Right lobe of liver (tissue), 6 donors: ENCODE results near the gene SERPINE1. TPM values are rescaled to one million over a fixed set of nuclear protein-coding genes. Genes with fewer than 3 reads are reported as not detected.

Experiments used
- ATAC-seq, 4 donors: fragments of 200-7000 bp; cut with Tn5 transposase; one replicate each; pipeline ENCODE4 v1.9.1; 2020; ENCODE audit warnings: mild to moderate bottlenecking in 4 of 4, moderate library complexity in 4 of 4
- DNase-seq, 3 donors: peaks; one replicate each; pipeline ENCODE4 v3.0.0-alpha.2; 2020
- H3K27ac ChIP-seq, 3 donors: fragments of 200-600 bp; one replicate each; pipeline ENCODE4 v1.8.0; 2022
- H3K27me3 ChIP-seq, 2 donors: fragments of 200-600 bp; one replicate each; pipeline ENCODE4 v1.8.0; 2022
- H3K36me3 ChIP-seq, 4 donors: fragments of 200-600 bp; sonication (generic) in 1 of 4; one replicate each; pipeline versions ENCODE4 v1.5.1 to v1.8.0; 2017 to 2022; ENCODE audit warnings: control low read depth in 1 of 4
- H3K4me1 ChIP-seq, 4 donors: fragments of 200-600 bp; sonication (generic) in 1 of 4; one replicate each; pipeline versions ENCODE4 v1.5.1 to v1.8.0; 2017 to 2022; ENCODE audit warnings: control low read depth in 1 of 4
- H3K4me3 ChIP-seq, 3 donors: fragments of 200-600 bp; one replicate each; pipeline ENCODE4 v1.8.0; 2022
- H3K9me3 ChIP-seq, 4 donors: fragments of 200-600 bp; sonication (generic) in 1 of 4; one replicate each; pipeline versions ENCODE4 v1.5.1 to v1.8.0; 2017 to 2022; ENCODE audit warnings: control low read depth in 1 of 4
- CTCF ChIP-seq, 4 donors: fragments of 200-600 bp in 3 of 4; fragments of 450-650 bp in 1 of 4; IDR thresholded peaks; one replicate each; pipeline versions ENCODE4 v1.5.1 to v1.8.0; 2016 to 2022; ENCODE audit warnings: antibody characterized with exemption in 4 of 4, mild to moderate bottlenecking in 2 of 4
- POLR2A ChIP-seq: fragments of 450-650 bp; IDR thresholded peaks from one replicate; pipeline ENCODE4 v1.6.1; 2017; ENCODE audit warnings: antibody characterized with exemption, mild to moderate bottlenecking
- WGBS: methylation state at CpG from one replicate; pipeline ENCODE4 v1.1.6; 2018; ENCODE audit warnings: low coverage, low lambda C conversion rate; ENCODE audit not compliant: insufficient coverage; ENCODE audit errors: missing lambda C conversion rate; 5-methylcytosine and 5-hydroxymethylcytosine counted together
- intact Hi-C, 2 donors: fragments of 100-400 bp; cut with DNase I; formaldehyde crosslinking; loops; one replicate each; pipeline versions ENCODE4 v1.11.2 to v1.14.1; 2022
- total RNA-seq, 6 experiments: library from RNA; depleted of rRNA in 2 of 6; stranded (reverse); fragments of >200 nt in 2 of 6; fragmentation: NEBNext Ultra II Directional in 3 of 6; extraction: Animal tissue kit (Norgen Biotek cat#: 25700) in 3 of 6; gene quantifications; one replicate each; pipeline versions ENCODE4 v1.1.0 to v1.2.4, GENCODE V29; 2016 to 2023
- donor health status: DM: no; HTN: yes; CAD: no.
- donor health status: DM: no; HTN: no; CAD: no.
- donor health status: DM: no; HTN: no; CAD: no.
- donor health status: DM: no; HTN: yes; CAD: no.
- donor health status: DM: no; HTN: yes; CAD: no.

Gene SERPINE1
- total RNA-seq, 6 experiments from 2014 or later: 5.4 to 497 (median 98.6) TPM

GRCh38 chr7:101159696-101160674, 33.1 kb downstream of the SERPINE1 start:
- H3K9me3 ChIP-seq: no peaks in the 10 kb centered on the region
- H3K4me1 ChIP-seq: peaks cover 0 to 21% (median 0%) of the 10 kb centered on the region in 4 donors
- no peak for ATAC-seq
- no peak for DNase-seq
- intact Hi-C loops: loop anchor here in 1 of 2 donors (10.0 kb wide), 1 partner anchor 125 kb away; no protein-coding TSS in a partner anchor
- H3K36me3 ChIP-seq: peaks cover 0 to 2% (median 0%) of the 10 kb centered on the region in 4 donors
- peaks cover 0 to 9% of the 10 kb centered on the region in 2 donors for H3K27me3 ChIP-seq
- no peak overlapping the region for H3K4me3 ChIP-seq
- TF ChIP-seq CTCF (IDR thresholded peaks at IDR 0.05) (no peak), POLR2A (no peak)
- no peak overlapping the region for H3K27ac ChIP-seq
- 69% methylated on average over 12 of the region's 31 CpGs for WGBS

- DNase-seq: no peak
- no peak for ATAC-seq
- peaks cover 0 to 23% (median 0%) of the 10 kb centered on the region in 4 donors for H3K4me1 ChIP-seq
- H3K27ac ChIP-seq: no peak overlapping the region
- TF ChIP-seq POLR2A (no peak), CTCF (IDR thresholded peaks at IDR 0.05) (no peak)
- intact Hi-C loops: loop anchor here in 1 of 2 donors (10.0 kb wide), 1 partner anchor 124 kb away; no protein-coding TSS in a partner anchor
- peaks cover 0 to 16% of the 10 kb centered on the region in 2 donors for H3K27me3 ChIP-seq
- no peak overlapping the region for H3K4me3 ChIP-seq
- H3K9me3 ChIP-seq: no peaks in the 10 kb centered on the region
- H3K36me3 ChIP-seq: peaks cover 0 to 2% (median 0%) of the 10 kb centered on the region in 4 donors
Measured at GRCh38 chr7:101160910-101161309, 34.0 kb downstream of the SERPINE1 start.

- ATAC-seq (no peak), DNase-seq (no peak)
- 79% methylated on average over 8 of the region's 17 CpGs for WGBS
- no peak for TF ChIP-seq CTCF (IDR thresholded peaks at IDR 0.05)
- TF ChIP-seq POLR2A: no peak
- H3K27me3 ChIP-seq: peaks cover 0 to 19% of the 10 kb centered on the region in 2 donors
- peaks cover 0 to 2% (median 0%) of the 10 kb centered on the region in 4 donors for H3K36me3 ChIP-seq
- intact Hi-C loops: loop anchor here in 1 of 2 donors (10.0 kb wide), 1 partner anchor 123 kb away; no protein-coding TSS in a partner anchor
- no peaks in the 10 kb centered on the region for H3K9me3 ChIP-seq
- H3K4me1 ChIP-seq: peaks cover 0 to 22% (median 0%) of the 10 kb centered on the region in 4 donors
- no peak overlapping the region for H3K4me3 ChIP-seq
- no peak overlapping the region for H3K27ac ChIP-seq
Measured at GRCh38 chr7:101161692-101162471, 35.0 kb downstream of the SERPINE1 start.

GRCh38 chr7:101162551-101163278, 35.8 kb downstream of the SERPINE1 start:
- no peak for DNase-seq
- H3K9me3 ChIP-seq: no peaks in the 10 kb centered on the region
- ATAC-seq: no peak
- WGBS: 5% methylated on average over 20 of the region's 74 CpGs
- peaks cover 0 to 20% (median 0%) of the 10 kb centered on the region in 4 donors for H3K4me1 ChIP-seq
- intact Hi-C loops: loop anchor here in 1 of 2 donors (10.0 kb wide), 1 partner anchor 122 kb away; no protein-coding TSS in a partner anchor
- no peak for TF ChIP-seq POLR2A
- no peak for TF ChIP-seq CTCF (IDR thresholded peaks at IDR 0.05)
- peaks cover 0 to 19% of the 10 kb centered on the region in 2 donors for H3K27me3 ChIP-seq
- peaks cover 0 to under 1% (median 0%) of the 10 kb centered on the region in 4 donors for H3K36me3 ChIP-seq
- no peak overlapping the region for H3K27ac ChIP-seq
- no peak overlapping the region for H3K4me3 ChIP-seq
